ENCODE measurements around the gene CDC42EP3. TPM values are rescaled to one million over a fixed set of nuclear protein-coding genes. Genes with fewer than 3 reads are reported as not detected.

CDC42EP3 gene
- total RNA-seq, 8 experiments from 2014 or later = 0.63 to 32.1 (median 11.1) TPM

- no peaks in the 10 kb centered on the region for H3K4me1 ChIP-seq (replicated peaks in 1 of 2)
- H3K27ac ChIP-seq = no peak overlapping the region
- ATAC-seq (replicated peaks in 6 of 8) = no peak
- H3K4me3 ChIP-seq = no peak overlapping the region
- in situ Hi-C loops (cut with MboI; ENCODE audit: low pct_unique_long_range_greater_than_20kb in 2 of 9, low sequenced_read_pairs in 9 of 9, unreplicated experiment in 9 of 9) = no loop called here
- WGBS, 10 experiments = 25 to 100% (median 88%) methylated on average over 2 to 3 of the region's 3 CpGs
These were observed 78.4 kb downstream of the CDC42EP3 start for GRCh38 chr2:37593024-37593423.

All from motor neuron (in vitro differentiated cells).